C1 segment of cervical spinal cord (tissue), 14 donors: ENCODE results near the gene ILDR1.

Experiments used
- DNase-seq, 14 donors: peaks; one replicate each; lab custom pipeline; 2025; lab: John Stamatoyannopoulos, UW

ILDR1 gene

GRCh38 chr3:121994551-121994950, 27.5 kb downstream of the ILDR1 start:
- DNase-seq: no peak

- no peak for DNase-seq
Observed at GRCh38 chr3:121992601-121993560, 29.2 kb downstream of the ILDR1 start.

GRCh38 chr3:121989943-121990342, 32.1 kb downstream of the ILDR1 start:
- no peak for DNase-seq

- peak in 1 of 14 donors; percentile 17 for DNase-seq
Observed at GRCh38 chr3:121988146-121988545, 33.9 kb downstream of the ILDR1 start.

GRCh38 chr3:121985846-121986245, 36.2 kb downstream of the ILDR1 start:
- DNase-seq: no peak

GRCh38 chr3:121981473-121981872, 40.6 kb downstream of the ILDR1 start:
- DNase-seq: no peak

- DNase-seq: no peak
Observed at GRCh38 chr3:121980450-121980796, 41.6 kb downstream of the ILDR1 start.

- no peak for DNase-seq
Observed at GRCh38 chr3:121979734-121980449, 42.2 kb downstream of the ILDR1 start.

- DNase-seq: no peak
Observed at GRCh38 chr3:121979246-121979645, 42.8 kb downstream of the ILDR1 start.

GRCh38 chr3:121976727-121977126, 45.3 kb downstream of the ILDR1 start:
- no peak for DNase-seq

GRCh38 chr3:121975702-121976302, 46.2 kb downstream of the ILDR1 start:
- no peak for DNase-seq

GRCh38 chr3:121974601-121975111, 47.4 kb downstream of the ILDR1 start:
- DNase-seq: no peak

GRCh38 chr3:121970047-121970446, 52.0 kb downstream of the ILDR1 start:
- no peak for DNase-seq

- DNase-seq: no peak
Observed at GRCh38 chr3:121969631-121970030, 52.4 kb downstream of the ILDR1 start.

GRCh38 chr3:121963608-121964007, 58.4 kb downstream of the ILDR1 start:
- no peak for DNase-seq

- no peak for DNase-seq
Observed at GRCh38 chr3:121962443-121962842, 59.6 kb downstream of the ILDR1 start.

GRCh38 chr3:121961283-121961682, 60.8 kb downstream of the ILDR1 start:
- DNase-seq: no peak

- no peak for DNase-seq
Observed at GRCh38 chr3:121958801-121959200, 63.2 kb downstream of the ILDR1 start.

GRCh38 chr3:121957674-121958415, 64.2 kb downstream of the ILDR1 start:
- peak in 9 of 14 donors; percentile 14 to 73 (median 28) for DNase-seq

- DNase-seq: no peak
Observed at GRCh38 chr3:121956363-121956762, 65.7 kb downstream of the ILDR1 start.

GRCh38 chr3:121951291-121951919, 70.6 kb downstream of the ILDR1 start:
- no peak for DNase-seq
